HUES6 (cell line): ENCODE measurements around the gene TMED6.

Source experiments
- H3K27ac ChIP-seq: 2 replicates; pipeline ENCODE4 v1.7.0; 2013; ENCODE audit warnings: low read depth, mild to moderate bottlenecking, low read length, inconsistent platforms
- H3K27me3 ChIP-seq: 2 replicates; pipeline ENCODE4 v1.6.1; 2013; ENCODE audit warnings: low read length; ENCODE audit not compliant: control insufficient read depth, insufficient read depth
- H3K36me3 ChIP-seq: 2 replicates; pipeline ENCODE4 v1.6.1; 2013; ENCODE audit warnings: low read length; ENCODE audit not compliant: control insufficient read depth, insufficient read depth
- H3K4me1 ChIP-seq: 2 replicates; pipeline ENCODE4 v1.6.1; 2013; ENCODE audit warnings: low read length; ENCODE audit not compliant: control insufficient read depth, insufficient read depth
- H3K4me3 ChIP-seq: 2 replicates; pipeline ENCODE4 v1.5.1; 2013; ENCODE audit warnings: low read depth, low read length
- H3K9ac ChIP-seq: one replicate; pipeline ENCODE4 v1.6.1; 2013; ENCODE audit warnings: mild to moderate bottlenecking, low read length
- H3K9me3 ChIP-seq: 2 replicates; pipeline ENCODE4 v1.6.1; 2013; ENCODE audit warnings: low read depth, low read length; ENCODE audit not compliant: control insufficient read depth, insufficient read depth

The TMED6 gene

GRCh38 chr16:69351309-69352027, at the start of gene TMED6:
TSS of gene TMED6 (minus strand) at chr16:69351786. CDS start at chr16:69351753, 33 bp downstream.
- Histone ChIP-seq H3K27me3 (no peaks in the 10 kb centered on the region), H3K27ac (no peak within 1 kb of the TSS), H3K4me1 (no peaks in the 10 kb centered on the region), H3K9me3 (no peaks in the 10 kb centered on the region), H3K9ac (no peak within 1 kb of the TSS), H3K36me3 (peaks cover 18% of the 10 kb centered on the region), H3K4me3 (no peak within 1 kb of the TSS)

- Histone ChIP-seq H3K4me3 (no peak overlapping the region), H3K4me1 (peaks cover 21% of the 10 kb centered on the region), H3K9ac (no peak overlapping the region), H3K27ac (no peak overlapping the region), H3K9me3 (no peaks in the 10 kb centered on the region), H3K36me3 (no peaks in the 10 kb centered on the region), H3K27me3 (no peaks in the 10 kb centered on the region)
Measured at GRCh38 chr16:69399361-69399760, 47.8 kb upstream of the TMED6 start.

GRCh38 chr16:69397821-69398521, 46.4 kb upstream of the TMED6 start:
- H3K4me1 ChIP-seq: peaks cover 15% of the 10 kb centered on the region; the same call in 1 of the 2 replicates

GRCh38 chr16:69396187-69397061, 44.8 kb upstream of the TMED6 start:
- no peaks in the 10 kb centered on the region for H3K36me3 ChIP-seq
- peaks cover 15% of the 10 kb centered on the region; the same call in 1 of the 2 replicates for H3K4me1 ChIP-seq
- H3K9ac ChIP-seq: no peak overlapping the region
- no peak overlapping the region for H3K27ac ChIP-seq
- H3K9me3 ChIP-seq: no peaks in the 10 kb centered on the region
- no peak overlapping the region for H3K4me3 ChIP-seq
- H3K27me3 ChIP-seq: no peaks in the 10 kb centered on the region

More at GRCh38 chr16:69397821-69398521, 46.4 kb upstream of the TMED6 start:
- no peak overlapping the region for H3K9ac ChIP-seq
- H3K4me3 ChIP-seq: no peak overlapping the region
- no peaks in the 10 kb centered on the region for H3K27me3 ChIP-seq
- H3K9me3 ChIP-seq: no peaks in the 10 kb centered on the region
- no peak overlapping the region for H3K27ac ChIP-seq
- H3K36me3 ChIP-seq: no peaks in the 10 kb centered on the region

GRCh38 chr16:69395859-69396186, 44.2 kb upstream of the TMED6 start:
- Histone ChIP-seq H3K4me3 (no peak overlapping the region), H3K9ac (no peak overlapping the region), H3K27ac (no peak overlapping the region), H3K36me3 (no peaks in the 10 kb centered on the region), H3K27me3 (no peaks in the 10 kb centered on the region), H3K4me1 (peaks cover 15% of the 10 kb centered on the region; the same call in 1 of the 2 replicates), H3K9me3 (no peaks in the 10 kb centered on the region)

GRCh38 chr16:69393898-69394849, 42.6 kb upstream of the TMED6 start:
- H3K4me3 ChIP-seq: no peak overlapping the region
- no peak overlapping the region for H3K9ac ChIP-seq
- no peaks in the 10 kb centered on the region for H3K9me3 ChIP-seq
- H3K4me1 ChIP-seq: peaks cover 15% of the 10 kb centered on the region; the same call in 1 of the 2 replicates
- no peaks in the 10 kb centered on the region for H3K27me3 ChIP-seq
- no peaks in the 10 kb centered on the region for H3K36me3 ChIP-seq
- no peak overlapping the region for H3K27ac ChIP-seq

- H3K27ac ChIP-seq: no peak overlapping the region
- H3K9me3 ChIP-seq: no peaks in the 10 kb centered on the region
- no peaks in the 10 kb centered on the region for H3K4me1 ChIP-seq
- H3K27me3 ChIP-seq: no peaks in the 10 kb centered on the region
- H3K36me3 ChIP-seq: peaks cover 28% of the 10 kb centered on the region
- H3K9ac ChIP-seq: no peak overlapping the region
- H3K4me3 ChIP-seq: no peak overlapping the region; the same call in 1 of the 2 replicates
Measured at GRCh38 chr16:69386596-69386995, 35.0 kb upstream of the TMED6 start.

GRCh38 chr16:69384974-69385373, 33.4 kb upstream of the TMED6 start:
- no peaks in the 10 kb centered on the region for H3K27me3 ChIP-seq
- peaks cover 41% of the 10 kb centered on the region for H3K36me3 ChIP-seq
- H3K9ac ChIP-seq: peak overlapping the region; percentile 94
- H3K4me1 ChIP-seq: no peaks in the 10 kb centered on the region
- H3K9me3 ChIP-seq: no peaks in the 10 kb centered on the region
- H3K27ac ChIP-seq: no peak overlapping the region
- H3K4me3 ChIP-seq: peak overlapping the region; percentile 93

- H3K4me3 ChIP-seq: no peak overlapping the region
- no peak overlapping the region for H3K9ac ChIP-seq
- H3K36me3 ChIP-seq: peaks cover 67% of the 10 kb centered on the region
- H3K4me1 ChIP-seq: no peaks in the 10 kb centered on the region
- no peak overlapping the region for H3K27ac ChIP-seq
- H3K27me3 ChIP-seq: no peaks in the 10 kb centered on the region
- H3K9me3 ChIP-seq: no peaks in the 10 kb centered on the region
Measured at GRCh38 chr16:69382421-69382820, 30.8 kb upstream of the TMED6 start.

- Histone ChIP-seq H3K4me3 (no peak overlapping the region), H3K27ac (no peak overlapping the region), H3K36me3 (peaks cover 68% of the 10 kb centered on the region)
Measured at GRCh38 chr16:69381231-69381630, 29.6 kb upstream of the TMED6 start.

More at GRCh38 chr16:69381231-69381630, 29.6 kb upstream of the TMED6 start:
- no peak overlapping the region for H3K9ac ChIP-seq
- H3K27me3 ChIP-seq: no peaks in the 10 kb centered on the region
- H3K9me3 ChIP-seq: no peaks in the 10 kb centered on the region
- no peaks in the 10 kb centered on the region for H3K4me1 ChIP-seq
